SU-DHL-6 (cell line): ENCODE data around the gene APOL2.
A peak's percentile ranks its signal among the peaks of the same experiment; 100 is the strongest.

ENCODE experiments used
- H2AFZ ChIP-seq: fragments of 200-600 bp; sonication (generic); 2 replicates; pipeline ENCODE4 v1.6.1; 2014; ENCODE audit warnings: low read depth, mild to moderate bottlenecking, moderate library complexity, mixed read lengths, antibody characterized with exemption, low read length; ENCODE audit not compliant: severe bottlenecking
- H3F3A ChIP-seq: fragments of 200-600 bp; shearing (Covaris generic); 2 replicates; pipeline ENCODE4 v1.6.0; 2016; ENCODE audit warnings: antibody characterized with exemption, mild to moderate bottlenecking; ENCODE audit not compliant: insufficient read depth
- H3K27ac ChIP-seq: fragments of 200-600 bp; sonication (generic); 2 replicates; pipeline ENCODE4 v1.5.1; 2016; ENCODE audit warnings: low read depth, mild to moderate bottlenecking, low read length, moderate library complexity, mixed read lengths
- H3K27me3 ChIP-seq: fragments of 200-600 bp; sonication (generic), shearing (Covaris generic); 2 replicates; pipeline ENCODE4 v1.6.0; 2014; ENCODE audit warnings: mild to moderate bottlenecking, low read length
- H3K36me3 ChIP-seq: fragments of 200-600 bp; sonication (generic); 2 replicates; pipeline ENCODE4 v1.6.1; 2014; ENCODE audit warnings: mild to moderate bottlenecking, low read length, mixed read lengths
- H3K4me2 ChIP-seq: fragments of 300-600, 200-600 bp; shearing (Covaris generic), sonication (generic); 2 replicates; pipeline ENCODE4 v1.6.0; 2014; ENCODE audit warnings: low read length, low read depth, mild to moderate bottlenecking; ENCODE audit not compliant: poor library complexity, severe bottlenecking
- H3K4me3 ChIP-seq: fragments of 200-600 bp; sonication (generic); 2 replicates; pipeline ENCODE4 v1.5.1; 2014; ENCODE audit warnings: antibody characterized with exemption, low read length, mild to moderate bottlenecking, mixed read lengths; ENCODE audit not compliant: insufficient read depth, poor library complexity, severe bottlenecking
- H3K79me2 ChIP-seq: fragments of 200-600 bp; sonication (generic); 2 replicates; pipeline ENCODE4 v1.6.1; 2014; ENCODE audit warnings: mild to moderate bottlenecking, low read length, moderate library complexity; ENCODE audit not compliant: insufficient read depth
- H3K9ac ChIP-seq: fragments of 200-600 bp; sonication (generic); 2 replicates; pipeline ENCODE4 v1.7.0; 2014; ENCODE audit warnings: mild to moderate bottlenecking, low read length
- H3K9me2 ChIP-seq: fragments of 200-600 bp; sonication (generic); replicated peaks from 2 replicates; pipeline ENCODE4 v1.6.1; 2014; ENCODE audit warnings: low read length; ENCODE audit not compliant: insufficient read depth
- H3K9me3 ChIP-seq: fragments of 200-600 bp; sonication (generic); 2 replicates; pipeline ENCODE4 v1.6.1; 2014; ENCODE audit warnings: low read length, mixed read lengths; ENCODE audit not compliant: insufficient read depth
- H4K20me1 ChIP-seq: fragments of 200-600 bp; sonication (generic); 2 replicates; pipeline ENCODE4 v1.6.1; 2014; ENCODE audit warnings: low read depth, mild to moderate bottlenecking, antibody characterized with exemption, low read length, moderate library complexity, mixed read lengths
- EZH2phosphoT487 ChIP-seq: fragments of 200-600 bp; sonication (generic), shearing (Covaris generic); conservative IDR thresholded peaks from 2 replicates; pipeline ENCODE4 v1.6.1; 2018; ENCODE audit warnings: mild to moderate bottlenecking, antibody characterized with exemption, low read length, moderate library complexity, mixed read lengths
- TF ChIP-seq, protein P1 (sequence below): fragments of 200-600 bp; sonication (generic); IDR thresholded peaks from one replicate; pipeline ENCODE4 v1.5.1; 2017; ENCODE audit warnings: antibody characterized with exemption, mild to moderate bottlenecking, low read length, moderate library complexity; ENCODE audit not compliant: insufficient read depth, poor library complexity, severe bottlenecking

APOL2 gene

DNA sequence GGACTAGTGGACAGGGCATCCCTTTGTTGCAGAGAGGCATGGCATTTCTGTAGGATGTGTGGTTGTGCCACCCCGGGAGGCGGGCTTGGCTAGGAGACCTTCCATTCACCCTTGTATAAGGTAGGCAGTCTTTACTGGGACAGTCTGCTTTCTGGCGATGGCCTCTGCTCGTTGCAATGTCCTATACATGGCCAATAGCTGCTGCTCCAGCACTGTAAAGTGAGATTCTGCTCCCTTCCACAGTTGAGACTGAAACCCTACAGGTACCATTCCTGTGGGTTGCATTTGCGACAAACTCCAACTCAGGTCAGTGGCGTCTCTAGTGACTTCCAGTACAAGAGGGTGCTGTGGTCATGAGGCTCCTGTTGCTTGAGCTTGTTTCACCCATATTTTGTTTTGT, 58.4 kb downstream of the APOL2 start:
- Histone ChIP-seq H3K4me2 (no peak overlapping the region), H3K79me2 (no peaks in the 10 kb centered on the region), H4K20me1 (no peaks in the 10 kb centered on the region), H3K36me3 (no peaks in the 10 kb centered on the region), H3F3A (no peaks in the 10 kb centered on the region), H3K9me3 (no peaks in the 10 kb centered on the region), H3K27me3 (no peaks in the 10 kb centered on the region), H3K9me2 (no peaks in the 10 kb centered on the region), H3K9ac (no peak overlapping the region), H3K4me3 (no peak overlapping the region), H2AFZ (no peak overlapping the region), H3K27ac (no peak overlapping the region)
- no peak for TF ChIP-seq EZH2phosphoT487
- TF ChIP-seq, protein P1, sequence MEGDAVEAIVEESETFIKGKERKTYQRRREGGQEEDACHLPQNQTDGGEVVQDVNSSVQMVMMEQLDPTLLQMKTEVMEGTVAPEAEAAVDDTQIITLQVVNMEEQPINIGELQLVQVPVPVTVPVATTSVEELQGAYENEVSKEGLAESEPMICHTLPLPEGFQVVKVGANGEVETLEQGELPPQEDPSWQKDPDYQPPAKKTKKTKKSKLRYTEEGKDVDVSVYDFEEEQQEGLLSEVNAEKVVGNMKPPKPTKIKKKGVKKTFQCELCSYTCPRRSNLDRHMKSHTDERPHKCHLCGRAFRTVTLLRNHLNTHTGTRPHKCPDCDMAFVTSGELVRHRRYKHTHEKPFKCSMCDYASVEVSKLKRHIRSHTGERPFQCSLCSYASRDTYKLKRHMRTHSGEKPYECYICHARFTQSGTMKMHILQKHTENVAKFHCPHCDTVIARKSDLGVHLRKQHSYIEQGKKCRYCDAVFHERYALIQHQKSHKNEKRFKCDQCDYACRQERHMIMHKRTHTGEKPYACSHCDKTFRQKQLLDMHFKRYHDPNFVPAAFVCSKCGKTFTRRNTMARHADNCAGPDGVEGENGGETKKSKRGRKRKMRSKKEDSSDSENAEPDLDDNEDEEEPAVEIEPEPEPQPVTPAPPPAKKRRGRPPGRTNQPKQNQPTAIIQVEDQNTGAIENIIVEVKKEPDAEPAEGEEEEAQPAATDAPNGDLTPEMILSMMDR, result no peak

DNA sequence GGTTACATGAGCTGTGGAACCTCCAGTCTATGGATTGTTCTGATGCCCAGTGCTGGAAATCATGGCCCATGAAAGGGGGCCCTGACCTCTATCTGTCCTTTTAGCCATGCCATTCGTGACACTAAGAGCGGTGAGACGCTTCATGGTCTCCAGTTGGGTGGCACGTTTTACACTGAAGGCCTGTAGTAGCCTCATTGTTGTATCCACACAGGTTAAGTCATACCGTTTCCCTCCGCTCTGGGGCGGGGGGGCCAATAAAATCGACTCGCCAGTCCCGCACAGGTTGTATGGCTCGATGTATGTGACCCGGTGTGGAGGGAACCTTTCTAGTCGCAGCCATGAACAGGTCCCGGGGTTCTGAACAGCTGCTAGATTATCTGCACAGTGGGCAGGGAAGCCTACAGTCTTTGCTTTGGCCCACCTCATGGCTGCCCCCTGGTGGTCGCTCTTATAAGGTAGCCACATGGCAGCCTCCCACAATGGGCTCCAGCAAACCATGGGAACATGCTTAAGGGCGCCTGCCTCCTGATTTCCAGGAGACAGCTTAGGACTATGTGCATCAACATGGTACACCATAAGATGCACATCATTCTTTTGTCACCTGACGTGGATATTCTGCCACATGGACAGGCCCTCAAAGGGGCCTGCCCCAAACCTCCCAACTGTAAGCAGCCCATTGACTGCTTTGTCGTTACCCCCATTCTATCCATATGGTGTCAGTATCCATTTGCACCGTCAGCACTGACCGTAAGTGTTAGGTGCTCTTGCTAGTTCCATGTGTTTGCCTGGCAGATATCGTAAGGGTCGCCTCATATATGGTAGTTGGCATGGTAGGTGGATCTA, 59.1 kb downstream of the APOL2 start:
- H3K36me3 ChIP-seq, result no peaks in the 10 kb centered on the region
- no peaks in the 10 kb centered on the region for H3F3A ChIP-seq
- H3K4me3 ChIP-seq, result no peak overlapping the region
- no peaks in the 10 kb centered on the region for H3K79me2 ChIP-seq
- H3K27ac ChIP-seq, result no peak overlapping the region
- no peaks in the 10 kb centered on the region for H3K9me2 ChIP-seq
- H3K27me3 ChIP-seq, result no peaks in the 10 kb centered on the region
- no peaks in the 10 kb centered on the region for H4K20me1 ChIP-seq
- H2AFZ ChIP-seq, result no peak overlapping the region
- H3K4me2 ChIP-seq, result no peak overlapping the region
- H3K9me3 ChIP-seq, result no peaks in the 10 kb centered on the region
- TF ChIP-seq, protein P1, result peak; percentile 62
- no peak for TF ChIP-seq EZH2phosphoT487
- H3K9ac ChIP-seq, result no peak overlapping the region

DNA sequence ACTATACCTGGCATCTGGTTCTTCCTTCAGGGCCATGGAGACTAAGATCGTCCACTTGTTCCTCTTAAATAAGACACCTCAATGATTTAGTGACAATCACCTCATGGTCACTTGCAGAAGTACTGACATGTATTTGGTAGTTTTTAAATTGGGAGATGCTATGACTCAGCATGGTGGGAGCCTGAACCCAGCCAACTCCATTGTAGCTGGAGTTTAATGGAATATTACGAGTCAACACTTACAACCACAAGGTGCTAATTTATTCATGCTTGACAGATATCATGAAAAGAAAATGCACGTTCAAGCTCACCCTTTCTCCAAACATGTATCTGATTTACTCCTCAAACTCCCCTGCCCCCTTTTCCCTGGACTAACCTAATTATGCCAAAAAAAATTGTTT, 62.2 kb downstream of the APOL2 start:
- Histone ChIP-seq H3K9ac (no peak overlapping the region), H3K36me3 (no peaks in the 10 kb centered on the region), H3K27me3 (no peaks in the 10 kb centered on the region), H3K4me2 (no peak overlapping the region), H3K79me2 (no peaks in the 10 kb centered on the region), H4K20me1 (no peaks in the 10 kb centered on the region), H3K9me3 (no peaks in the 10 kb centered on the region), H2AFZ (no peak overlapping the region), H3K27ac (no peak overlapping the region), H3K4me3 (no peak overlapping the region), H3F3A (no peaks in the 10 kb centered on the region), H3K9me2 (no peaks in the 10 kb centered on the region)
- TF ChIP-seq, protein P1, result no peak
- TF ChIP-seq EZH2phosphoT487, result no peak
